Uterus (tissue), 2 donors: ENCODE data around the gene RAB44.
"Not testable (repeated sequence)": the region's sequence is repeated elsewhere in the genome, so short reads cannot be mapped to it uniquely, and the experiment has no call there.

Experiments
- CTCF ChIP-seq, 4 experiments: fragments of 200-600 bp in 2 of 4; fragments of 450-650 bp in 2 of 4; sonication (generic) in 2 of 4; IDR thresholded peaks; one replicate each; pipeline ENCODE4 v1.5.1; 2016 to 2019; ENCODE audit warnings: antibody characterized with exemption in 4 of 4, mild to moderate bottlenecking in 2 of 4, moderate library complexity in 1 of 4
- POLR2A ChIP-seq, 2 donors: fragments of 450-650 bp; IDR thresholded peaks; one replicate each; pipeline ENCODE4 v1.6.1; 2016; ENCODE audit warnings: antibody characterized with exemption in 2 of 2, mild to moderate bottlenecking in 1 of 2, moderate library complexity in 1 of 2

- not testable (repeated sequence) for TF ChIP-seq CTCF, POLR2A (IDR thresholded peaks at IDR 0.05)
Observed at GRCh38 chr6:36723992-36724391, 26.4 kb downstream of the RAB44 start.
